K562 (cell line): Measurements from ENCODE around the gene PPP1CA. TPM values are rescaled to one million over a fixed set of nuclear protein-coding genes. Genes with fewer than 3 reads are reported as not detected.

Experiments
- ARID1B ChIP-seq: fragments of 450-650 bp; IDR thresholded peaks from 2 replicates; pipeline ENCODE4 v1.6.1; 2016; ENCODE audit warnings: antibody characterized with exemption, mild to moderate bottlenecking, inconsistent platforms
- HMG20A ChIP-seq: fragments of 450-650 bp; formaldehyde crosslinking; conservative IDR thresholded peaks from 2 replicates; pipeline ENCODE4 v1.4.0; 2020; ENCODE audit warnings: mild to moderate bottlenecking, mixed read lengths
- KLF10 ChIP-seq: fragments of 250-450 bp; sonication (Bioruptor Pico); IDR thresholded peaks from 2 replicates; pipeline ENCODE4 v1.6.1; 2021; ENCODE audit warnings: matching md5 sums
- MYC ChIP-seq, 2 experiments: fragments of 250-450 bp in 1 of 2; sonication (Bioruptor Pico) in 1 of 2; IDR thresholded peaks; 2 replicates each; pipeline versions ENCODE4 v1.5.1 to v1.6.1; 2012 to 2021; ENCODE audit warnings: low read depth in 2 of 2, borderline replicate concordance in 1 of 2, improper control_type of control experiment in 1 of 2, low read length in 1 of 2, mild to moderate bottlenecking in 1 of 2, moderate library complexity in 1 of 2
- PPARD ChIP-seq: fragments of 250-450 bp; sonication (Bioruptor Pico); IDR thresholded peaks from 2 replicates; pipeline ENCODE4 v1.8.0; 2022; ENCODE audit warnings: inconsistent platforms, mild to moderate bottlenecking, moderate library complexity
- SREBF1 ChIP-seq: fragments of 150-350 bp; IDR thresholded peaks from 2 replicates; pipeline ENCODE4 v1.6.1; 2014; ENCODE audit warnings: antibody characterized with exemption, low read depth, low read length, borderline replicate concordance
- SRSF1 ChIP-seq: fragments of 200-400 bp; formaldehyde crosslinking; IDR thresholded peaks from 2 replicates; pipeline ENCODE4 v1.6.1; 2017; ENCODE audit warnings: mild to moderate bottlenecking, low read depth, low read length, moderate library complexity
- TAF9B ChIP-seq: fragments of 450-650 bp; IDR thresholded peaks from 2 replicates; pipeline ENCODE4 v1.6.1; 2018; ENCODE audit warnings: mild to moderate bottlenecking; ENCODE audit not compliant: partially characterized antibody
- polyA plus RNA-seq, 8 experiments: library from polyadenylated mRNA; depleted of rRNA in 4 of 8; stranded (reverse) in 5 of 8; unstranded in 3 of 8; fragments of >200 nt; fragmentation: Nextera tagmentation in 2 of 8; fragmentation: Illumina TruSeq in 1 of 8; extraction: Ambion mirVana in 2 of 8; extraction: Trizol in 1 of 8; gene quantifications; 2 replicates each; pipeline versions ENCODE4 v1.2.1 to v1.2.3, GENCODE V29; 2011 to 2014; ENCODE audit warnings: inconsistent platforms in 1 of 8, missing spikeins in 1 of 8
- total RNA-seq, 7 experiments: library from RNA; depleted of rRNA in 6 of 7; stranded (reverse); fragments of >200 nt in 6 of 7; fragmentation: Illumina TruSeq in 2 of 7; extraction: Trizol in 2 of 7; gene quantifications; 2 replicates each; pipeline versions ENCODE4 v1.2.1 to v1.2.3, GENCODE V29; 2011 to 2021; ENCODE audit warnings: low replicate concordance in 1 of 7
- TF ChIP-seq, protein P1 (sequence below): sonication (generic); formaldehyde crosslinking; IDR thresholded peaks from 2 replicates; pipeline ENCODE4 v1.5.0; 2020; ENCODE audit warnings: missing genetic modification reagents

PPP1CA gene
- total and polyA plus RNA-seq, 9 of the 15 experiments (the other 6 are each of a cell fraction or from before 2014, with no cell fraction given): 18.2 to 242 (median 188) TPM

DNA sequence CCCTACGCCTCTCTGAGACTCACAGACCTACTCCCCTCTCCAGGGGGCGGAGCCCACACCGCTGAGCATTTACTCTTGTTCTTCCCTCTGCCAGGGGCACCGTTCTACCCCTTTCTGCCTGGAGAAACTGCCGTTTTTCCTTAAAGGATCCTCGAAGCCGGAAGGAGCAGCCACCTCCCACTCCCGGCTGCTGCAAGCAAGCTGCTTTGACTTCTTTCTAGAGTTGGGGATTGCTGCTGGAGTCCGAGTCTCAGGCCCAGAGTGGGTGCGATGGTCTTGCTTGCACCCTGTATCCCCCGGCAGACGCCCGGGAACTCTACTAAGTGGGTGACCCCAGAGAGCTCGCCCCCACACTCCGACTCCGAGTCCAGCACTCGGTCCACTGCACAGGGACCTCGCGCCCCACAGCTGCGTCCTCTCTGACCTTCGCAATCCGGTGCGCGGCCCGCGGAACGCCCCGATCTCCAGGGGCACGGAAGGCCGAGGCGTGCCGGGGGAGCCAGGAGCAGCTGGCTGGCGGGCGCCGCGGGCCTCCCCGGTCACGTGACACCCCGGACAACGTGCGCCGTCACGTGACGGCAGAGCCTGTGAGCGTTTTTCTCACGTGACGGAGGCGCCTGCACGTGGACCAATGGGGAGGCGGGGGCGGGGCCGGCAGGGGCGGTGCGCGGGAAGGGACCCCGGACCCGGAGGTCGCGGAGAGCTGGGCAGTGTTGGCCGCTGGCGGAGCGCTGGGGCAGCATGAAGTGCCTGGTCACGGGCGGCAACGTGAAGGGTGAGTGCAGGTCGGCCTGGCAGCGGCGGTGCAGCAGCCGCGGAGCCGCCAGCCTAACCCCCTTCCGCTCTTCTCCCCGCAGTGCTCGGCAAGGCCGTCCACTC is 10.1 kb downstream of the PPP1CA start, which contains the start of gene RAD9A (continued):
- TF ChIP-seq, protein P1, sequence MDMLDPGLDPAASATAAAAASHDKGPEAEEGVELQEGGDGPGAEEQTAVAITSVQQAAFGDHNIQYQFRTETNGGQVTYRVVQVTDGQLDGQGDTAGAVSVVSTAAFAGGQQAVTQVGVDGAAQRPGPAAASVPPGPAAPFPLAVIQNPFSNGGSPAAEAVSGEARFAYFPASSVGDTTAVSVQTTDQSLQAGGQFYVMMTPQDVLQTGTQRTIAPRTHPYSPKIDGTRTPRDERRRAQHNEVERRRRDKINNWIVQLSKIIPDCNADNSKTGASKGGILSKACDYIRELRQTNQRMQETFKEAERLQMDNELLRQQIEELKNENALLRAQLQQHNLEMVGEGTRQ (CRISPR knock-in tag): peak; percentile 99
- TF ChIP-seq SRSF1: no peak
- TF ChIP-seq TAF9B: no peak
- TF ChIP-seq PPARD (CRISPR knock-in tag): no peak
- TF ChIP-seq KLF10 (CRISPR knock-in tag): no peak
- TF ChIP-seq SREBF1: peak; percentile 83
- TF ChIP-seq HMG20A (CRISPR knock-in tag): no peak
- peak; percentile 95 for TF ChIP-seq MYC (IDR thresholded peaks at IDR 0.05; ENCODE audit: low read depth, low read length)
- TF ChIP-seq MYC (CRISPR knock-in tag; IDR thresholded peaks at IDR 0.05; ENCODE audit: borderline replicate concordance, low read depth): peak; percentile 61; the same call in 1 of the 2 replicates
- 0 out of 2 replicates have a peak, but pooled peaks have one; percentile 6 for TF ChIP-seq ARID1B
- TF ChIP-seq, all 486 proteins: peak for 168
